SJCRH30 (cell line): ENCODE results near the gene LRRN1. TPM values are rescaled to one million over a fixed set of nuclear protein-coding genes. Genes with fewer than 3 reads are reported as not detected.
"Not testable (repeated sequence)": the region's sequence is repeated elsewhere in the genome, so short reads cannot be mapped to it uniquely, and the experiment has no call there.

Source experiments
- DNase-seq, 2 experiments: peaks; one replicate each; pipeline ENCODE4 v3.0.0-alpha.2; 2015 to 2020
- H3K27ac ChIP-seq: fragments of 250-450 bp; sonication (Bioruptor Pico); 2 replicates; pipeline ENCODE4 v1.5.1; 2020; ENCODE audit warnings: mild to moderate bottlenecking, moderate library complexity
- H3K27me3 ChIP-seq: fragments of 250-450 bp; sonication (Bioruptor Pico); 2 replicates; pipeline ENCODE4 v1.5.1; 2020; ENCODE audit warnings: mild to moderate bottlenecking, moderate library complexity
- H3K36me3 ChIP-seq: fragments of 250-450 bp; sonication (Bioruptor Pico); 2 replicates; pipeline ENCODE4 v1.5.1; 2020; ENCODE audit warnings: mild to moderate bottlenecking, moderate library complexity
- H3K4me1 ChIP-seq: fragments of 250-450 bp; sonication (Bioruptor Pico); 2 replicates; pipeline ENCODE4 v1.5.1; 2020; ENCODE audit warnings: mild to moderate bottlenecking, moderate library complexity
- H3K4me3 ChIP-seq: fragments of 250-450 bp; sonication (Bioruptor Pico); 2 replicates; pipeline ENCODE4 v1.5.1; 2020; ENCODE audit warnings: mild to moderate bottlenecking, moderate library complexity
- H3K9me3 ChIP-seq: fragments of 250-450 bp; sonication (Bioruptor Pico); replicated peaks from 2 replicates; pipeline ENCODE4 v1.5.1; 2020; ENCODE audit warnings: mild to moderate bottlenecking, moderate library complexity
- total RNA-seq: library from RNA; depleted of rRNA; stranded (reverse); fragments of >200 nt; shearing (Covaris generic); gene quantifications from 2 replicates; pipeline ENCODE4 v1.2.3, GENCODE V29; 2014

The LRRN1 gene
- total RNA-seq, 1 experiment from 2014 or later: 20.2 TPM

DNA sequence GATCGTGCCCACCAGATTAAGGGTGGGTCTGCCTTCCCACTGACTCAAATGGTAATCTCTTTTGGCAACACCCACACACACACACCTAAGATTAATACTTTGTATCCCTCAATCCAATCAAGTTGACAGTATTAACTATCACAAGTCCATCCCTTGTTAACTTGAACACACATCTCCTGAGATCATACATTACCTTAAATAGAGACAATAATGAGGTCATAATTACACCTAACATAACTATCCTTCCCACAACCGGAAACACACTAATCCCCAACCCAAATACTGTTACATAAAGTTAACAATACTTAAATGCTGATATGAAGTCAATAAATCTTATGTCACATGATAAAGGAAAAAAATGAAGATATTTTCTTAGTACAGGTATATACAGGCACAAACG lies 29.2 kb downstream of the LRRN1 start:
- not testable (repeated sequence) for H3K4me1 ChIP-seq, H3K4me3 ChIP-seq, H3K27ac ChIP-seq

DNA sequence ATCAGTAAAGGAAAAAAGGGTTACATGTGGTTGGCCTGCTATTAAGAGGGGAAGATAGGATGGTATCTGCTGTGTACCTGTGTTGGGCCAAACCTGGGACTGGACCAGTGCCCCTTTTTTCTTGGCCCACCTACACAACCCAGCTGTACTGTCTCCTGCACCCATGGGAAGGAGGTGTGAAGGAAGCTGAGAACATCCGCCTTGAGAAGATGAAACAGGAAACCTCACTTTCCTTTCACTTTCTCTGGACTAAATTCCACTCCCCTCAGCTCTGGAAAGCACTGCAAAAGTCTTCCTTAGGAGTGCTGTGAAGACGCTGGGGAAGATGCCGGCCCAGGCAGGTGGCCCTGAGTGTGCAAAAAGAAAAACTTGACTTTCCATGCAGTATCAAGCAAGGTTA lies 37.6 kb downstream of the LRRN1 start:
- DNase-seq: no peak
- Histone ChIP-seq H3K4me1 (no peaks in the 10 kb centered on the region), H3K27ac (no peak overlapping the region), H3K27me3 (no peaks in the 10 kb centered on the region), H3K4me3 (no peak overlapping the region), H3K9me3 (no peaks in the 10 kb centered on the region), H3K36me3 (no peaks in the 10 kb centered on the region)

More for the DNA sequence above, 29.2 kb downstream of the LRRN1 start:
- DNase-seq, H3K36me3 ChIP-seq, H3K9me3 ChIP-seq, H3K27me3 ChIP-seq: not testable (repeated sequence)

GRCh38 chr3:3842356-3842755 lies 43.1 kb downstream of the LRRN1 start:
- no peak for DNase-seq
- H3K36me3 ChIP-seq: peaks cover 2% of the 10 kb centered on the region; the same call in 1 of the 2 replicates
- H3K4me1 ChIP-seq: no peaks in the 10 kb centered on the region
- H3K27ac ChIP-seq: no peak overlapping the region
- H3K27me3 ChIP-seq: no peaks in the 10 kb centered on the region
- no peaks in the 10 kb centered on the region for H3K9me3 ChIP-seq
- no peak overlapping the region for H3K4me3 ChIP-seq

DNA sequence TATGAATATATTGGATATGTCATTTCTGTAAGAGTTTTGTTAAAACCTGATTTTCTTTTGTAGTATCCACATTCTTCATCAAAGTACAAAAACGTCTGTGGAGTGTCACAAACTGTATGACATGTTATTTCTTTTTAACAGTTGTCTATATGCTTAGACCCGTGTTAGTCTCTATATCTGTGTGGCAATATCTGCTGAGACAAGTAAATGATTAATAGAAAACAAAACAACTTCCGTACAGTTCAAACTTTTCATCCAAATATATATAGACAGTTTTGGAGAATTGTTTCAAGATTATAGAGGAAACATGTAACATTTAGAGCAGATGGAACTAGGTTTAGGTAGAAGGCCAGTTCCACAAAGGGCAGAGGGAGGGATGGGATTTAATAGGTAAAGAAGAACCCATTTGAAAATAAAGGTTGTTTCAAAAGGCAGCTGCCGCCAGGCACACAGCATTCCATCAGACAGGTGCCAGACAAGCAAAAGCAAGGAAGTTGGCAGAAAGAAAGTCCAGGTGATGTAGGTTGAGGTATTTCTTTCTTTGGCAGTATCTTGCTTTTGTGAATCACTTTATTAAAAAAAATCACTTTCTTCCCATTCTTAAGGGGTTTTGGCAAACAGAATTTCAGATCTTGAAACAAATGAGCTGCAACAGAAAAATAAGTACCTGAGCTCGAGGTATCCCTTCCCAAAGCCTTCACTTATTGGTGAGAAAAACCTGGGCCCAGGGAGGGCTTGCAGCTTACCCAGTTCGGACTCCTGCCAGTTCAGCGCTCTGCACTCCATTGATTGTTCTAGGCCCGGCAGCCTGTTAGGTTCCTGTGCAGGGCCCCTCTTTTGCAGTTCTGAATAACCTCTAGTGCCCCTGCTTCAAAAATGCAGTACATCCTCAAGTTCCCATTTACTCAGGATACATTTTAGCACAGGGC lies 49.0 kb downstream of the LRRN1 start:
- Histone ChIP-seq H3K36me3 (peaks cover 2% of the 10 kb centered on the region; the same call in 1 of the 2 replicates), H3K9me3 (no peaks in the 10 kb centered on the region), H3K27ac (no peak overlapping the region), H3K4me3 (no peak overlapping the region), H3K27me3 (no peaks in the 10 kb centered on the region), H3K4me1 (no peaks in the 10 kb centered on the region)
- DNase-seq: no peak

DNA sequence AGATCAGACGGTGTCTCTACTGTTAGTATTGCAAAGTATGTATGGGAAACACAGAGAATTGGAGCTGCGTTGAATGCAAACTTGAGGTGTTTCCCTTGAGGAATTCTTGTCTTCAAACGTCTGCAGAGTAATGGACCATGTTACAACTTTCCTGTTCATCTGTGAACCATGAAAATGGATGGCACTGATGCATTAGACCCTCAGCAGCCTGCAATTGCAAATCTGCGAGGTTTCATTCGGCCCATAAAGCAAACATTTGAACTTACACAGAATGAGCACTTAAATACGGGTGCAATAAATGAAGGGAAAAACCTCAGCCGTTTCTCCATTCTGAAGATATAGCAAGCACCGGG lies 49.7 kb downstream of the LRRN1 start:
- H3K9me3 ChIP-seq: no peaks in the 10 kb centered on the region
- no peak for DNase-seq
- H3K27ac ChIP-seq: no peak overlapping the region
- peaks cover 2% of the 10 kb centered on the region; the same call in 1 of the 2 replicates for H3K36me3 ChIP-seq
- H3K27me3 ChIP-seq: no peaks in the 10 kb centered on the region
- no peaks in the 10 kb centered on the region for H3K4me1 ChIP-seq
- H3K4me3 ChIP-seq: no peak overlapping the region

- no peak for DNase-seq
- no peaks in the 10 kb centered on the region for H3K4me1 ChIP-seq
- H3K27ac ChIP-seq: no peak overlapping the region
- H3K36me3 ChIP-seq: no peaks in the 10 kb centered on the region
- no peak overlapping the region for H3K4me3 ChIP-seq
- H3K27me3 ChIP-seq: no peaks in the 10 kb centered on the region
- H3K9me3 ChIP-seq: no peaks in the 10 kb centered on the region
These were observed 52.5 kb downstream of the LRRN1 start for GRCh38 chr3:3851621-3852323.

DNA sequence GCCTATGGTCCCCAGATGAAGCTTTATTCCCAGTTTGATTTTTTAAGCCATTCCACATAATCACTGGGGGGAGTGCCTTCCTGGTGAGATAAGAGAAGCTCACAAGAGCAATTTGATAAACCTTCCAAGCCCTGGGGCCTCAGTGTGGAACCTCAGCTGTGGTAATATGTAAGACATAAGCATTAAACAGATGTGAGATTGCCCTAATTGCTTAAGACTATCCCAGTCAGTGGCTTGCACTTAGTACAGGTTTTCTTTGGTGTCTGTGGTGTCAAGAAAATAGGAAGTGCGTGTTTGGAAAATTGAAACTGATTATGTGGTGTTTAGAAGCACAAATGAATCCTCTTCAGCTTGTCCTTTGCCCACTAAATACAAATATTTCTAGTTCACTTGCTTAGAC lies 54.3 kb downstream of the LRRN1 start:
- Histone ChIP-seq H3K9me3 (no peaks in the 10 kb centered on the region), H3K27ac (no peak overlapping the region)

DNA sequence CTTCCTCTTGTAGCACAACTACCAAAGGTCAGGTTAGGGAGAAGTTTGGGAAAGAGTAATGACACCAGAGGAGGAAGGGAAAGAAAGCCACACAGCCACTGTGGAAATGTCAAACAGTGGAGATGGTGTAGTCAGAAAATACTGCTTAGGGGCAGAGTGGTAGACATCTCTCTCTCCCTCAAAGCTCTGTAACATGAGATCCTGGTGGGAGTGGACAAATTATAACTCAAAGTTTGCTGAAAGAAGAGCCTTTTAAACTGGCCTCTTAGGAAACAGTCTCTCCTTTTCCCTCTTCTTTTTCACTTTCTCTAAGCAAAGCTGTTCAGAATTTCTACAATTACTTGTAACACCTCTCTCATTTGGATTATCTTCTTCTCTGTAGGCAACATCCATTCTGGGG lies 55.8 kb downstream of the LRRN1 start:
- Histone ChIP-seq H3K36me3 (no peaks in the 10 kb centered on the region), H3K27me3 (no peaks in the 10 kb centered on the region), H3K27ac (no peak overlapping the region), H3K4me1 (no peaks in the 10 kb centered on the region), H3K4me3 (no peak overlapping the region), H3K9me3 (no peaks in the 10 kb centered on the region)
- DNase-seq: peak in 1 of 2 experiments; percentile 5

More for the DNA sequence above, 54.3 kb downstream of the LRRN1 start:
- peak in 1 of 2 experiments; percentile 30 for DNase-seq
- Histone ChIP-seq H3K27me3 (no peaks in the 10 kb centered on the region), H3K36me3 (no peaks in the 10 kb centered on the region), H3K4me1 (no peaks in the 10 kb centered on the region), H3K4me3 (no peak overlapping the region)

GRCh38 chr3:3860235-3860634 lies 61.0 kb downstream of the LRRN1 start:
- Histone ChIP-seq H3K27ac (no peak overlapping the region), H3K4me3 (no peak overlapping the region), H3K27me3 (no peaks in the 10 kb centered on the region), H3K9me3 (0 out of 2 replicates have a peak, but pooled peaks cover 3% of the 10 kb centered on the region), H3K4me1 (peaks cover 17% of the 10 kb centered on the region), H3K36me3 (no peaks in the 10 kb centered on the region)
- DNase-seq: no peak

DNA sequence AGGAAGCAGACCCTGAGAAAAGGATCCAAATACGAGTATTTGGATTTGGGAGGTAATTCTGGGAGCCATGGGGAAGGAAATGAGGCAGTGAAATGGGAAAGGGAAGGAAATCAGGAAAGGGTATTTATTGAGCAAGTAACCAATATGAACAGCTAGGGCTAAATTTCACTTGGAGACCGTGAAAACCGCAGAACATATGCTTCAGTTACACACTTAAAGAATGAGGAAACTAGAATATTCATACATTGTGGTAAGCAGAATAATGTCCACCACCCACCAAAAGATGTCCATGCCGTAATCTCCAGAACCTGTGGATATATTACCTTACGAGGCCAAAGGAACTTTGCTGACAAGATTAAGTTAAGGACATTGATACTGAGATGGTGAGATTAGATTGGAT lies 63.3 kb downstream of the LRRN1 start:
- 0 out of 2 replicates have a peak, but pooled peaks cover 3% of the 10 kb centered on the region for H3K9me3 ChIP-seq
- DNase-seq: peak; percentile 42 to 75
- peaks cover 17% of the 10 kb centered on the region for H3K4me1 ChIP-seq
- no peaks in the 10 kb centered on the region for H3K27me3 ChIP-seq
- H3K36me3 ChIP-seq: no peaks in the 10 kb centered on the region
- H3K27ac ChIP-seq: peak overlapping the region; percentile 78
- H3K4me3 ChIP-seq: no peak overlapping the region

DNA sequence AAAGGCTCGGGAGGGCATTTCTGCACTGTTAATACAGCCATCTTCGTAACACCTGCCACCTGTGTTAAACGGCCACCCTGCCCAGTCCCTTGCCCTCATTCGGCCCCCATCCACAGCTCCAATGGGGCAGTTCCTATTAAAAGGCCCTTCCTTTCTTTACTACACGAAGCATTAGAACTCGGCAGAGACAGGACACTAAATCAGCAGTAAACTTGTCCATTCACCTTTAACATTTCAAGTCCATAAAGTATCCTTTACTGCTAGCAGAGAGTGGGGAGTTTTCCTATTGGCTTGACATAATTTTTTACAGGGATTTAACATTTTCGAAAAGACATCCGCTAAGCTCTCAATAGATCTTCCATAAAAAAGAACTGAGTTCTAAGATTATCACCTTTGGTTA lies 76.3 kb downstream of the LRRN1 start:
- no peaks in the 10 kb centered on the region for H3K36me3 ChIP-seq
- H3K27ac ChIP-seq: no peak overlapping the region

GRCh38 chr3:3881050-3881449 lies 81.8 kb downstream of the LRRN1 start:
- no peak for DNase-seq
- Histone ChIP-seq H3K36me3 (no peaks in the 10 kb centered on the region), H3K27me3 (no peaks in the 10 kb centered on the region), H3K27ac (no peak overlapping the region), H3K9me3 (no peaks in the 10 kb centered on the region), H3K4me1 (peaks cover 4% of the 10 kb centered on the region; the same call in 1 of the 2 replicates), H3K4me3 (no peak overlapping the region)

More for the DNA sequence above, 76.3 kb downstream of the LRRN1 start:
- Histone ChIP-seq H3K9me3 (no peaks in the 10 kb centered on the region), H3K27me3 (no peaks in the 10 kb centered on the region), H3K4me3 (no peak overlapping the region), H3K4me1 (no peaks in the 10 kb centered on the region)
- DNase-seq: no peak

- H3K4me1 ChIP-seq, H3K27me3 ChIP-seq, H3K9me3 ChIP-seq, H3K27ac ChIP-seq, H3K4me3 ChIP-seq, H3K36me3 ChIP-seq, DNase-seq: not testable (repeated sequence)
These were observed 88.1 kb downstream of the LRRN1 start for GRCh38 chr3:3887311-3887710.

DNA sequence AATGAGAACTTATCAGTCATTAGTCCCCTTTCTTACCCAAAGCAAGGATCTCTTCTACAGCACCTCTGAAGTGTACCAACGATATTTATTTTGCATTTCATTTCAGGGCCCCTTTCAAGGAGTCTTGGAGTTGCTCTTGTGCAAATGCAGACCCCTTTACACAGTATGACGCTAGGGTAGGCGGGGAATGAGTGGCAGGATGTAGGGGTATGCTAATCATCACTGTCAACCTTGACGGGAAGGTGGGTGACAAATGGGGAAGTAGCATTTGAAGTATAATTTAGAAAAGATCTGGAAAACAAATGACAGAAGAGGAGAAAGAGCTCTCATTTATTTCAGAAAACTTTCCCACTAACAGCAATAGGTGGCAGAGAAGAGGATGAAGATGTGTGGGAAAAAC lies 94.4 kb downstream of the LRRN1 start:
- H3K4me3 ChIP-seq: no peak overlapping the region
- H3K36me3 ChIP-seq: no peaks in the 10 kb centered on the region
- H3K27me3 ChIP-seq: no peaks in the 10 kb centered on the region
- H3K27ac ChIP-seq: no peak overlapping the region
- no peaks in the 10 kb centered on the region for H3K9me3 ChIP-seq
- H3K4me1 ChIP-seq: no peaks in the 10 kb centered on the region
- DNase-seq: no peak
